ENCODE results near the gene WDR90.

GRCh38 chr16:667113-667779, 18.1 kb downstream of the WDR90 start:
- TF ChIP-seq CTCF (IDR thresholded peaks at IDR 0.05; ENCODE audit: insufficient read depth, low read depth, low read length) = no peak
- no peak for TF ChIP-seq EZH2 (IDR thresholded peaks at IDR 0.05; ENCODE audit: insufficient read depth, low read length)
